GM10847 (cell line): ENCODE results near the gene MPEG1.

ENCODE experiments used
- POLR2A ChIP-seq: IDR thresholded peaks from 2 replicates; pipeline ENCODE4 v1.6.1; 2011; ENCODE audit not compliant: insufficient read length; ENCODE audit errors: extremely low read depth

Gene MPEG1, protein sequence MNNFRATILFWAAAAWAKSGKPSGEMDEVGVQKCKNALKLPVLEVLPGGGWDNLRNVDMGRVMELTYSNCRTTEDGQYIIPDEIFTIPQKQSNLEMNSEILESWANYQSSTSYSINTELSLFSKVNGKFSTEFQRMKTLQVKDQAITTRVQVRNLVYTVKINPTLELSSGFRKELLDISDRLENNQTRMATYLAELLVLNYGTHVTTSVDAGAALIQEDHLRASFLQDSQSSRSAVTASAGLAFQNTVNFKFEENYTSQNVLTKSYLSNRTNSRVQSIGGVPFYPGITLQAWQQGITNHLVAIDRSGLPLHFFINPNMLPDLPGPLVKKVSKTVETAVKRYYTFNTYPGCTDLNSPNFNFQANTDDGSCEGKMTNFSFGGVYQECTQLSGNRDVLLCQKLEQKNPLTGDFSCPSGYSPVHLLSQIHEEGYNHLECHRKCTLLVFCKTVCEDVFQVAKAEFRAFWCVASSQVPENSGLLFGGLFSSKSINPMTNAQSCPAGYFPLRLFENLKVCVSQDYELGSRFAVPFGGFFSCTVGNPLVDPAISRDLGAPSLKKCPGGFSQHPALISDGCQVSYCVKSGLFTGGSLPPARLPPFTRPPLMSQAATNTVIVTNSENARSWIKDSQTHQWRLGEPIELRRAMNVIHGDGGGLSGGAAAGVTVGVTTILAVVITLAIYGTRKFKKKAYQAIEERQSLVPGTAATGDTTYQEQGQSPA

DNA sequence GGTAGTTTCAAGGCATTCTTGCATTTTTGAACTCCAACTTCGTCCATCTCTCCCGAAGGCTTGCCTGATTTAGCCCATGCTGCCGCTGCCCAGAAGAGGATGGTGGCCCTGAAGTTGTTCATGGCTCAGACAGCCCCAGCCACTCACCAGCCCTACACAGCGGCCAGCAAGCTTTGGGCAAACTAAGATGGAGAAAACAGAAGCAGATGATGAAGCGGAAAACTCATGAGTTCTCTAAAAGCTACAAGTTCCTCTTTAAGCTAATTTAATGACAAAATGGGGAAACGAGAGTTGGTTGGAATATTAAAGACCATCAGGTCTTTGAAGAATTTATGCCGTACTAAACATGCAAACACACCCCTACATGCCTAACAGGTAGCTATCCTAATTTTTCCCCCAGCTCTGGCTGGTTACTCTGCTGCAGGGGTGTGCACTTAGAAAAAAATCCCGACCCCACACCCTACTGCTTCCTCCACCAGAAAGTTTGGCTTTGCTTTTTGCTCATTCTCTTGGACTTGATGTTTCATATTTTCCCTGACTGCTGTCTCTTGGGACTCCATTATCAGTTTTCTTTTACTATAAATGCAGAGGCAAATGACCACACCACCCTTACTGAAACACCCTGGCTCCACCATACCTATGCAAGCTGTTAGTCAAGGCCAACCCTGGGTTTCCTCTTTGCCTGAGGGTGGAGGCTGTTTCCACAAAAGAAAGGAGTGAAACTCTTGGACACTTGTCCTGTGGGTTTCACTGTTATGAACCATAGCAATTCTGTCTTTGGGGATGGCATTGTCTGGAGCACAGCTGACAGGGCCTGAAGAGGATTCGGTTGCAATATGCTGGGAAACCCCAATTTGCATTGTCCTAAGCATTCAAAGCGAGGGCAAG is at the start of gene MPEG1:
Gene MPEG1 (minus strand): TSS at position 184 of the 888 bp plus-strand sequence. CDS start 62 bp downstream, at position 122.
- TF ChIP-seq POLR2A: no peak

DNA sequence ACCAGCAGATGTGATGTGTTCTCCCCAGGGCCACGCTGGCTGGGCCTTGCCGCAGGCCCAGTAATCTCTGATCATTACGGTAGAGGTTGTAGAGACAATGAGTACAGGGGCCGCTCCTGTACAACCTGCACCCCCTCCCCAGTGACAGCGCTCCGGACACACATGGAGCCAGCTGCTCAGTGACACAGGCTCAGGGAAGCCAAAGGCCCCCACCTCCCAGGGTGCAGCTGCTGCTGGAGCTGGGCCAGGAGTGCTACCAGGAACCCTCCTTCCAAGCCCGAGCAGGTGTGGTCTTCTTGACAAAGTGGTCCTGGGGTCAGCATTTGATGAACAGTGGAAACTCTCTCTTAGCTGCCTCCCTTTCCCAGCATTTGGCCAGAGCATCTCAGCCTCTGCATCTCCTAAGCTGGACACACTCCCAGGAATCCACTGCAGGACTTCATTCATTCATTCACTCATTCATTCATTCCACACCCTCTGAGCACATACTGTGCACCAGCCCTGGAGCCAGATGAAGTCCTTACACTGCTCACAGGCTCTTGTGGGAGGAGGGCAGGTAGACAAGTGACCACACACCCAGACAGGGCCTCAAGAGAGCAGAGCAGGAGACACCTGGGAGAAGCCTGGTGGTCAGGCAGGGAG is 49.6 kb upstream of the MPEG1 start:
- no peak for TF ChIP-seq POLR2A

GRCh38 chr11:59261150-59261549 is 48.4 kb upstream of the MPEG1 start:
- no peak for TF ChIP-seq POLR2A

DNA sequence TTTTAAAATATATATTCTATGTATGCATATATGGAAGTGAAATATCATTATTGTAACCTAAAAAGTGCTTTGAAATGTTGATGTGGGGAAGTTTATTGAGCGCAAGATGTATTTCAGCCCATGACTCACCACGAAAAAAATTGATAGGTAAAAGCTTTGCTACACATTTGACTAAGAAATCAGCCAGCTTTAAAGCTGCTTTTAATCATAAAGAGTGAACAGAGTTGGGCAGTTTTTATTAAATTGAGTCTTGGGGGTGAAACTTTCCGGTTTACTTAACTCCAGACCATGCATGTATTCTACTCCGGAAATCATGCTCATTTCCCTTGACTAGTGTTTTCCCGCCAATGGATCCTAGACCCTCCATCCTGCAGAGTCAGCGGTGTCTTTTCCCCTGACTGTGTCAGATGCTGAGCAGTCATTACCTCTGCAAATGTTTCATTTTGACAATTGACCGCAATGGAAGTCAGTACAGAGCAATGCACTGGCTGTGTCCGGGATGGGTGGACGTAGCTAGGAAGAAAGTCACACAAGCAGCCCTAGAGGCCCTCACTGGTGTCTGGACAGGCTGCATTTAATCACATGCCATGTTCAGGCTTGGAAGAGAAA is 47.2 kb upstream of the MPEG1 start:
- TF ChIP-seq POLR2A: no peak

GRCh38 chr11:59259047-59259446 is 46.3 kb upstream of the MPEG1 start:
- TF ChIP-seq POLR2A: no peak

GRCh38 chr11:59255281-59255680 is 42.6 kb upstream of the MPEG1 start:
- no peak for TF ChIP-seq POLR2A

GRCh38 chr11:59254286-59254685 is 41.6 kb upstream of the MPEG1 start:
- TF ChIP-seq POLR2A: no peak

GRCh38 chr11:59253001-59253400 is 40.3 kb upstream of the MPEG1 start:
- no peak for TF ChIP-seq POLR2A

DNA sequence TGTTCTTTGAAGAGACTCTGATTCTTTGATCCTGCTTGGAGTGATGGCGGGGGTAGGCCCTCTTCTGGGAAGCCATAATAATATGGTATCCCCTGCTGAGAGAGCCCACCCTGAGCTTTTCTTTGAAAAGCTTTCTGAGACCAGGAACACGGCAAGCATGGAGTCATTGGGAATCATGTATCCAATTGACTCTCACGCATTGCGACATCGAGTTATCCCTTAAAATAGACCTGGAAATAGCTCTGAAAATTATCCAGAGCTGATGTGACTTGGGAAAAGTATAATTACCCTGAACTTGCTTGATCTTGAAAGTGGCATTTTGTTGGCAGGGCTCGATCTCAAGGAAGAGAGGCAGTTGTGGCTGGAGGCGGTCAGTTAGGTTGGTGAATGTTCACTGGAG is 36.8 kb upstream of the MPEG1 start:
- no peak for TF ChIP-seq POLR2A

DNA sequence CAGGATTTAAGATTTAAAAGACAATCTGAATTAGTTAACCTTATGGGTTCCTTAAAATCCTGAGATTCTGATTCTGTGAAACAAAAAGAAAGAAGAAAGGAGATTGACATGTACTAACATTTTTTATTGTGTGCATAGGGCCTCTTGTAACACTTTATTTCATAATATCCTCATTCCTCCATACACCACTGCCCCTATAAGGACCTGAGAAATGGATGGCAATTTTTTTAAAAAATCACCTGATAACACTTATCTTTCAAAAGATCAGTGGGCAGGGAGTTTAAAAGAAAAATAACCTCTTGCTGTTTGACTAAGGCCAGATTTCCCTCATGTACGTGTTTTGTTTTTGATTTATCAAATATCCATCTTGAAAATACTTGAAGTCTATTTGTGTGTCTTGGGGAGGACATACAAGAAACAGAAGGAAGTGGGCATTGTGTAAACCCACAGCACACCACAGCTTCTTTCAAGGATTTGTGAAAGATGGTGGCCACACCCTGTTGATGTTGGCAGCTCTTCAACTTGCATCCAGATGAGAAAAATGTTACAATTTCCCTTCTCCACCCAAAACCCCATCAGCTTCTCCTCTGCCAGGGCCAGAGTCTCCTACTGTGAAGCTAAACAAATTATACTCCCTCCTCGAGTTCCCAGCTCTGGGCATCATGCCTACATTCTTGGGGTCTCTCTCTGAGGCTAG is 35.0 kb upstream of the MPEG1 start:
- TF ChIP-seq POLR2A: no peak

DNA sequence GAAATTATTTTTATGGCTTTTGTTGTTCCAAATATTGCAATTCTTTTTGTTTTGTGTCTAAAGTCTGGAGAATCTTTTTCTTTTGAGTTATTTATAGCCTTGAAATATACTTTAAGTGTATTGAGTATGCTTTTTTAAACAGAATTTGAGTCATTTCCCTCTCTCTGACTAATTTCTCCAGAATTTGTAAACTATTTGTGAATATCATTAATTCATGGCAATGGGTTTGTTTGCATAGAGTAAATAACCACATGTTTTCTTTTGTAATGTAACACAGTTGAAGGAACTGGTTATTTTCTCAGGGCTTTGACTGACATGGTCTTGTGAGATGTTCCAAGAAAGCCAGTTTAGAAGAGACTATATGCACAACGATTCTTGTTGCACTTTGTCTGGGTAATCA is 30.9 kb upstream of the MPEG1 start:
- TF ChIP-seq POLR2A: no peak

DNA sequence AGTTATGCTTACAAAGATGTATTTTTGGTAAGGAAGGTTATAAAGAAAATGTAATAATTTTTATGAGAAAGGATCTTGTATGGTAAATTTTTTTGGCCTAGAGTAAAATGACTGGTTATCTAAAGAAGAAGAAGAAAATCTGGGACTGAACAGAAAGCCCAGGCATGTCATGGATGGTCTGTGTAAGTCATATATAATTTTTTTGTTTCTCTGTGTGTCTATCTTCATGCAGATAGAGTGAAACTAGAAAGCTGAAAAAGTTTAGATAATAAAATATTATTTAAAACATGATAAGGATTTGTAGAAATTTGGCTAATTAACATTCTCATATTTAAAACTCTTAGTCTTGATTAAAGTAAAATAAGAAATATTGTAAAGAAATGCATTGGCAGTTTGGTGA is 27.6 kb upstream of the MPEG1 start:
- TF ChIP-seq POLR2A: no peak

- TF ChIP-seq POLR2A: no peak
Observed at GRCh38 chr11:59226396-59226795, 13.7 kb upstream of the MPEG1 start.

DNA sequence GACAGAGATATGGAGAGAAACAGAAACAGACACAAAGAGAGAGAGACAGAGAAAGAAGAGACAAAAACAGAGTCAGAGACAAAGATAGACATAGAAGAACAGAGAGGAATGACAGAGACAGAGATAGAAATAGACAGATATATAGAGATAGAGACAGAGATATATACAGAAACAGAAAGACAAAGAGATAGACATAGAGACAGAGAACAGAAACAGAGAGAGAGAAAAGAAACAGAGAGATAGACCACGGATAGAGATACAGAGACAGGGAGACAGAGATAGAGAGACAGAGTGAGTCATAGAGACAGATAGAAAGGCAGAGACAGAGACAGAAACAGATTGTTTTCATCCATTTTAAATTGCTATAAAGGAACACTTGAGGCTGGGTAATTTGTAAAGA is 12.3 kb upstream of the MPEG1 start:
- TF ChIP-seq POLR2A: no peak
